ENCODE results near the gene PPA1.
"Not testable (repeated sequence)": the region's sequence is repeated elsewhere in the genome, so short reads cannot be mapped to it uniquely, and the experiment has no call there.

The PPA1 gene

GRCh38 chr10:70166394-70166793 is 66.8 kb downstream of the PPA1 start:
- DNase-seq = no peak

GRCh38 chr10:70164163-70164562 is 69.1 kb downstream of the PPA1 start:
- DNase-seq = no peak

GRCh38 chr10:70163448-70163847 is 69.8 kb downstream of the PPA1 start:
- DNase-seq = no peak

- no peak for DNase-seq
These were observed 70.4 kb downstream of the PPA1 start for GRCh38 chr10:70162892-70163201.

- no peak for DNase-seq
These were observed 70.9 kb downstream of the PPA1 start for GRCh38 chr10:70162151-70162891.

GRCh38 chr10:70160798-70161197 is 72.4 kb downstream of the PPA1 start:
- no peak for DNase-seq

- DNase-seq = not testable (repeated sequence)
These were observed 73.9 kb downstream of the PPA1 start for GRCh38 chr10:70159366-70159765.

- no peak for DNase-seq
These were observed 75.1 kb downstream of the PPA1 start for GRCh38 chr10:70158113-70158512.

GRCh38 chr10:70155255-70155838 is 77.9 kb downstream of the PPA1 start:
- DNase-seq = no peak
